Transverse colon (tissue), 4 donors: ENCODE measurements around the gene TMEM17. TPM values are rescaled to one million over a fixed set of nuclear protein-coding genes. Genes with fewer than 3 reads are reported as not detected.

Experiments
- DNase-seq: peaks from one replicate; pipeline ENCODE4 v3.0.0-alpha.2; 2019
- H3K27ac ChIP-seq, 4 donors: fragments of 200-600 bp; sonication (generic); 2 replicates each; pipeline ENCODE4 v1.5.1; 2016 to 2018; ENCODE audit warnings: inconsistent platforms in 4 of 4
- H3K27me3 ChIP-seq: fragments of 200-600 bp; sonication (generic); 2 replicates; pipeline ENCODE4 v1.5.1; 2017; ENCODE audit warnings: inconsistent platforms
- H3K36me3 ChIP-seq, 4 donors: fragments of 200-600 bp; sonication (generic); 2 replicates each; pipeline ENCODE4 v1.5.1; 2017 to 2019; ENCODE audit warnings: inconsistent platforms in 4 of 4
- H3K4me1 ChIP-seq, 4 donors: fragments of 200-600 bp; sonication (generic); 2 replicates each; pipeline ENCODE4 v1.5.1; 2017 to 2020; ENCODE audit warnings: inconsistent platforms in 4 of 4
- H3K4me3 ChIP-seq, 4 donors: fragments of 200-600 bp; sonication (generic); 1 replicate in 1 of 4; 2 replicates in 3 of 4; pipeline versions ENCODE4 v1.5.1 to v1.6.1; 2017 to 2019; ENCODE audit warnings: inconsistent platforms in 4 of 4
- H3K9me3 ChIP-seq, 2 donors: fragments of 200-600 bp; sonication (generic); 2 replicates each; pipeline ENCODE4 v1.5.1; 2017 to 2019; ENCODE audit warnings: inconsistent platforms in 2 of 2
- EP300 ChIP-seq: sonication (generic); formaldehyde crosslinking; IDR thresholded peaks from one replicate; pipeline ENCODE4 v1.6.1; 2017; ENCODE audit warnings: antibody characterized with exemption, low read depth
- POLR2A ChIP-seq: fragments of 450-650 bp; IDR thresholded peaks from one replicate; pipeline ENCODE4 v1.6.1; 2016; ENCODE audit warnings: antibody characterized with exemption, mild to moderate bottlenecking, moderate library complexity
- POLR2AphosphoS5 ChIP-seq, 3 donors: sonication (generic); formaldehyde crosslinking; IDR thresholded peaks; one replicate each; pipeline ENCODE4 v1.6.1; 2016; ENCODE audit warnings: antibody characterized with exemption in 3 of 3
- WGBS, 2 donors: methylation state at CpG; one replicate each; pipeline ENCODE4 v1.1.5; 2018; ENCODE audit warnings: low coverage in 1 of 2; 5-methylcytosine and 5-hydroxymethylcytosine counted together
- in situ Hi-C, 4 donors: fragments of 200-750 bp; cut with MboI; loops; one replicate each; pipeline versions ENCODE4 v1.15.0 to v1.15.1; 2017; ENCODE audit warnings: low sequenced_read_pairs in 3 of 4, low pct_ligation_motif_present in 1 of 4, low pct_unique_long_range_greater_than_20kb in 1 of 4
- intact Hi-C: fragments of 100-400 bp; cut with DNase I; formaldehyde crosslinking; loops from one replicate; pipeline ENCODE4 v1.15.1; 2023; ENCODE audit warnings: low total_unique reads
- total RNA-seq, 4 donors: library from RNA; depleted of rRNA; stranded (reverse); fragments of >200 nt; gene quantifications; one replicate each; pipeline ENCODE4 v1.1.0, GENCODE V29; 2016
- TF ChIP-seq, protein P1 (sequence below), 5 experiments: fragments of 200-600 bp in 3 of 5; fragments of 450-650 bp in 2 of 5; sonication (generic) in 3 of 5; IDR thresholded peaks; 1 replicate in 2 of 5; 2 replicates in 3 of 5; pipeline ENCODE4 v1.5.1; 2016 to 2017; ENCODE audit warnings: antibody characterized with exemption in 5 of 5, inconsistent platforms in 3 of 5, mild to moderate bottlenecking in 2 of 5, moderate library complexity in 1 of 5

The TMEM17 gene
- total RNA-seq, 4 donors from 2014 or later = 0.96 to 1.4 TPM; not detected in 2

DNA sequence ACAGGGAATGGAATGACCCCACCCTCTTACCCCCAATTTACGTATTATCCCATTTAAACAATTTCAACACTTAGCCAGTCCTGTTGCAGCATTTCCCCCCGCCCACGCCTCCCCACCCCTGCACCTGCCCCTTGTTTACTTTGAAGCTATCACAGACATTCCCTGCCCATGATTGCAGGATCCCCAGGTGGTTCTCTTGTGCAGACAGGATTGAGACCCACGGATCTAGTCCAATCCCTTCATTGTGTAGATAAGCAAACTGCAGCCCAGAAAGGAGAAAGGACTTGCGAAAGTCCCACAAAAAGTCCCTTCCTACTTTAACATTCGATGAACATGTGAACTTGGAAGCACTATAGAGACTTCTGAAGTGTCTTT, 38.9 kb downstream of the TMEM17 start:
- H3K9me3 ChIP-seq = no peaks in the 10 kb centered on the region
- H3K4me3 ChIP-seq = no peak overlapping the region
- no peaks in the 10 kb centered on the region for H3K36me3 ChIP-seq
- intact Hi-C loops = loop anchor here (10.0 kb wide), 1 partner anchor 238 kb away; the partner anchor contains the start of gene EHBP1
- H3K27me3 ChIP-seq = no peaks in the 10 kb centered on the region
- no peak overlapping the region for H3K27ac ChIP-seq
- H3K4me1 ChIP-seq = peaks cover 0 to 3% (median 0%) of the 10 kb centered on the region in 4 donors
- DNase-seq = no peak
- TF ChIP-seq EP300 (no peak), POLR2A (no peak), POLR2AphosphoS5 (IDR thresholded peaks at IDR 0.05) (no peak)
- TF ChIP-seq, protein P1, sequence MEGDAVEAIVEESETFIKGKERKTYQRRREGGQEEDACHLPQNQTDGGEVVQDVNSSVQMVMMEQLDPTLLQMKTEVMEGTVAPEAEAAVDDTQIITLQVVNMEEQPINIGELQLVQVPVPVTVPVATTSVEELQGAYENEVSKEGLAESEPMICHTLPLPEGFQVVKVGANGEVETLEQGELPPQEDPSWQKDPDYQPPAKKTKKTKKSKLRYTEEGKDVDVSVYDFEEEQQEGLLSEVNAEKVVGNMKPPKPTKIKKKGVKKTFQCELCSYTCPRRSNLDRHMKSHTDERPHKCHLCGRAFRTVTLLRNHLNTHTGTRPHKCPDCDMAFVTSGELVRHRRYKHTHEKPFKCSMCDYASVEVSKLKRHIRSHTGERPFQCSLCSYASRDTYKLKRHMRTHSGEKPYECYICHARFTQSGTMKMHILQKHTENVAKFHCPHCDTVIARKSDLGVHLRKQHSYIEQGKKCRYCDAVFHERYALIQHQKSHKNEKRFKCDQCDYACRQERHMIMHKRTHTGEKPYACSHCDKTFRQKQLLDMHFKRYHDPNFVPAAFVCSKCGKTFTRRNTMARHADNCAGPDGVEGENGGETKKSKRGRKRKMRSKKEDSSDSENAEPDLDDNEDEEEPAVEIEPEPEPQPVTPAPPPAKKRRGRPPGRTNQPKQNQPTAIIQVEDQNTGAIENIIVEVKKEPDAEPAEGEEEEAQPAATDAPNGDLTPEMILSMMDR (IDR thresholded peaks at IDR 0.05) = no peak
- 67 to 74% methylated on average over 3 to 6 of the region's 6 CpGs for WGBS, 2 donors
- in situ Hi-C loops = no loop called here

DNA sequence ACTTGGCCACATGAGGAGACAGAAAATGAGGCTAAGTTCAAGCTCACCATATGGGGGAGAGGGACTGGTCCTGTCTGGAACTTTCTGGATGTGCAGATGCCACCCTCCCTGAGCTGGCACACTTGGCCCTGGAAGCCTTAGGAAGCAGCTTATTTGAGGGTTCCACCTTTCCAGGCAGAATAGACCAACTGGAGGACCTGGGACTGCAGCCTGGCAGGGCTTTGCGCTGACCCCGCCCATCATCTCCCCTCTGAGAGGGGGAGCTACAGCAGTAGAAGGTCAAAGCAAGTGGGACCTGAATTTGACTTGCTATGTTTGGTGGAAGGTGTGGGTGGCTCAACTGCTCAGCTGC, 39.5 kb downstream of the TMEM17 start:
- no peaks in the 10 kb centered on the region for H3K27me3 ChIP-seq
- DNase-seq = no peak
- H3K4me3 ChIP-seq = no peak overlapping the region
- WGBS, 2 donors = 92% methylated on average over 2 of the region's 2 CpGs; no CpG with 5 or more reads in 1 of the 2 donors
- no peaks in the 10 kb centered on the region for H3K36me3 ChIP-seq
- no peak for TF ChIP-seq POLR2A
- TF ChIP-seq, protein P1 (IDR thresholded peaks at IDR 0.05) = no peak
- TF ChIP-seq POLR2AphosphoS5 (IDR thresholded peaks at IDR 0.05) = no peak
- no peak for TF ChIP-seq EP300
- intact Hi-C loops = loop anchor here (10.0 kb wide), 1 partner anchor 238 kb away; the partner anchor contains the start of gene EHBP1
- in situ Hi-C loops = no loop called here
- peaks cover 0 to 3% (median 0%) of the 10 kb centered on the region in 4 donors for H3K4me1 ChIP-seq
- H3K9me3 ChIP-seq = no peaks in the 10 kb centered on the region
- H3K27ac ChIP-seq = no peak overlapping the region

DNA sequence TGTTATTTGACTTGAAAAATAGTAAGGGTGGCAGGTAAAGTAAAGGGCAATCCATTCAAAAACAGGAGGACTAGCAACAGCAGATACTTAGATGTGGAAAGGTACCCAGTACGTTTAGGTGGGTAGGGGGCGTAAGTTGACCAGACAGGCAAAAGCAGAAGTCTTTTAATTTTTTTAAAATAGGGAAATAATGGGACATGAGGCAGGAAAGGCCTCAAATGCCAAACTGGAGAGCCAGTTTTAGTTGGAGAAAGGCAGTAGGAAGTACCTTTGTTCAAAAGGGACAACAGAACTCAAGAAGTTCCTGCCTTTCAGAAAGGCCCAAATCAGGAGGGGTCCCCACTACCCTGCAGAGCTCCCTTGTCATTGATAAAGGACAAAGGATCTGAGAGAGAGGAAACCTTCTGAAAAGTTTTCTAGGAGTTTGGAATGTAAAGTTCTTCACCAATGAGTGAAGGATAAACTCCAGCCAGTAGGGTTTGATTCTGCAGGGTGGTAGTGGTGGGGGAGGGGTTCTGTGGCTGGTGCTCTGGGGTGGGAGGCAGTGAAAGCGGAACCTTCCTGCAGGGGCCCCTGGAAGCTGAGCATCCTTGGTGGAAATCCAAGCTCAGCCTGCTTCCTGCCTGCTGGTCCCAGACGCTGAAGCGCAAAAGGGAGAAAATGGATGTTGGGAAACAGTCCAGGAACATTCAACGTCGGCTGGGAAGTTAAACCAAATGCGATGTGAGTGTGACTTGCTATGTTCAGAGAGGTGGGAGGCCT, 40.1 kb downstream of the TMEM17 start:
- WGBS, 2 donors = 65 to 95% methylated on average over 2 to 8 of the region's 8 CpGs
- H3K9me3 ChIP-seq = no peaks in the 10 kb centered on the region
- peaks cover 0 to 3% (median 0%) of the 10 kb centered on the region in 4 donors for H3K4me1 ChIP-seq
- no peak for DNase-seq
- in situ Hi-C loops = no loop called here
- H3K4me3 ChIP-seq = no peak overlapping the region
- TF ChIP-seq POLR2A (no peak), EP300 (no peak), POLR2AphosphoS5 (IDR thresholded peaks at IDR 0.05) (no peak)
- TF ChIP-seq, protein P1 (IDR thresholded peaks at IDR 0.05) = no peak
- no peaks in the 10 kb centered on the region for H3K36me3 ChIP-seq
- H3K27ac ChIP-seq = no peak overlapping the region
- no peaks in the 10 kb centered on the region for H3K27me3 ChIP-seq
- intact Hi-C loops = loop anchor here (10.0 kb wide), 1 partner anchor 239 kb away; the partner anchor contains the start of gene EHBP1

DNA sequence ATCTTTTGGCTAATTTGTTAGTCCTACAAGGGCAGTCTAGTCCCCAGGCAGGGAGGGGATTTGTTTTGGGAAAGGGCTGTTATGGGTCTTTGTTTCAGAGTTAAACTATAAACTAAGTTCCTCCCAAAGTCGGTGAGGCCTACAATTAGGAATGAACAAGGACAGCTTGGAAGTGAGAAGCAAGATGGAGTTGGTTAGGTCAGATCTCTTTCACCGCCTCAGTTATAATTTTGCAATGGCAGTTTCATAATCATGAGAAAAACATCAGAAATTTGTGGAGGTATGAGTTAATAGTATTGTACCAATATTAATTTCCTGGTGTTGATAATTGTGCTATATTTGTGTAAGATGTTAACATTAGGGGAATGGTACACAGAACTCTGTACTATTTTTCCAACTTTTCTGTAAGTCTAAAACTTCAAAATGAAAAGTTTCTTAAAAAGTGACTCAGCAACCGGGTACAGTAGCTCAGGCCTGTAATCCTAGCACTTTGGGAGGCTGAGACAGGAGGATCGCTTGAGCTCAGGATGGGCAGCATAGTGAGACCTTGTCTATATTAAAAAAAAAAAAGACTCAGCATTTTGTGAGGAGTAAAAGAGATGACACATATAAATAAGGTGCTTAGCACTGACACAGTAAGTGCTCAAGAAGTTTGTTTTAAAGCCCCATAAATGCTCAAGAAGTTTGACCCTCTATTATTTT, 40.8 kb downstream of the TMEM17 start:
- Histone ChIP-seq H3K27me3 (no peaks in the 10 kb centered on the region), H3K9me3 (no peaks in the 10 kb centered on the region)
- intact Hi-C loops = loop anchor here (10.0 kb wide), 1 partner anchor 240 kb away; the partner anchor contains the start of gene EHBP1

More for the DNA sequence above, 40.8 kb downstream of the TMEM17 start:
- peaks cover 0 to 3% (median 0%) of the 10 kb centered on the region in 4 donors for H3K4me1 ChIP-seq
- H3K4me3 ChIP-seq = no peak overlapping the region
- no peak overlapping the region for H3K27ac ChIP-seq
- no peaks in the 10 kb centered on the region for H3K36me3 ChIP-seq
- WGBS, 2 donors = 81 to 85% methylated on average over 3 to 4 of the region's 4 CpGs
- TF ChIP-seq POLR2A (no peak), POLR2AphosphoS5 (IDR thresholded peaks at IDR 0.05) (no peak), EP300 (no peak)
- TF ChIP-seq, protein P1 (IDR thresholded peaks at IDR 0.05) = no peak
- DNase-seq = no peak
- in situ Hi-C loops = no loop called here
